H9 (cell line): ENCODE data around the gene MED9. TPM values are rescaled to one million over a fixed set of nuclear protein-coding genes. Genes with fewer than 3 reads are reported as not detected.

Source experiments
- DNase-seq: peaks from one replicate; pipeline ENCODE4 v3.0.0-alpha.2; 2017
- H2AFZ ChIP-seq: one replicate; pipeline ENCODE4 v1.6.1; 2013; ENCODE audit warnings: mild to moderate bottlenecking, low read length, control low read depth, moderate library complexity
- H2AK5ac ChIP-seq: 2 replicates; pipeline ENCODE4 v1.6.1; 2013; ENCODE audit warnings: low read length, control low read depth, mixed read lengths; ENCODE audit not compliant: insufficient read length
- H2BK120ac ChIP-seq: one replicate; pipeline ENCODE4 v1.6.1; 2013; ENCODE audit warnings: low read depth, mild to moderate bottlenecking, low read length, control low read depth, inconsistent platforms; ENCODE audit not compliant: poor library complexity, severe bottlenecking
- H2BK12ac ChIP-seq: 2 replicates; pipeline ENCODE4 v1.6.1; 2013; ENCODE audit warnings: low read length, control low read depth, mixed read lengths, low read depth; ENCODE audit not compliant: insufficient read length
- H2BK15ac ChIP-seq: 2 replicates; pipeline ENCODE4 v1.6.1; 2013; ENCODE audit warnings: low read depth, low read length, control low read depth
- H2BK20ac ChIP-seq: one replicate; pipeline ENCODE4 v1.6.1; 2013; ENCODE audit warnings: low read depth, mild to moderate bottlenecking, low read length, control low read depth, inconsistent platforms; ENCODE audit not compliant: poor library complexity, severe bottlenecking
- H2BK5ac ChIP-seq: 2 replicates; pipeline ENCODE4 v1.6.1; 2013; ENCODE audit warnings: low read length, control low read depth, mixed read lengths; ENCODE audit not compliant: insufficient read length
- H3K14ac ChIP-seq: 2 replicates; pipeline ENCODE4 v1.6.1; 2013; ENCODE audit warnings: low read length, control low read depth; ENCODE audit not compliant: insufficient read depth
- H3K18ac ChIP-seq: 2 replicates; pipeline ENCODE4 v1.6.1; 2013; ENCODE audit warnings: low read depth, mild to moderate bottlenecking, mixed read lengths, low read length, control low read depth; ENCODE audit not compliant: insufficient read length
- H3K23ac ChIP-seq: 2 replicates; pipeline ENCODE4 v1.6.1; 2013; ENCODE audit warnings: low read length, control low read depth, mixed read lengths, low read depth; ENCODE audit not compliant: insufficient read length
- H3K23me2 ChIP-seq: 2 replicates; pipeline ENCODE4 v1.6.1; 2013; ENCODE audit warnings: low read depth, mild to moderate bottlenecking, mixed read lengths, low read length, control low read depth; ENCODE audit not compliant: insufficient read length, poor library complexity, severe bottlenecking
- H3K27ac ChIP-seq: 2 replicates; pipeline ENCODE4 v1.5.1; 2013; ENCODE audit warnings: low read length, control low read depth, mixed read lengths, low read depth; ENCODE audit not compliant: insufficient read length
- H3K27me3 ChIP-seq: 2 replicates; pipeline ENCODE4 v1.6.1; 2013; ENCODE audit warnings: low read length, control low read depth, inconsistent platforms; ENCODE audit not compliant: insufficient read depth
- H3K4ac ChIP-seq: 2 replicates; pipeline ENCODE4 v1.6.1; 2013; ENCODE audit warnings: low read depth, mild to moderate bottlenecking, control low read depth, inconsistent platforms, low read length, moderate library complexity
- H3K4me1 ChIP-seq: 2 replicates; pipeline ENCODE4 v1.6.1; 2013; ENCODE audit warnings: low read length, control low read depth, inconsistent platforms; ENCODE audit not compliant: insufficient read depth
- H3K4me2 ChIP-seq: 2 replicates; pipeline ENCODE4 v1.6.1; 2013; ENCODE audit warnings: low read length, control low read depth, mixed read lengths; ENCODE audit not compliant: insufficient read length, insufficient read depth
- H3K56ac ChIP-seq: 2 replicates; pipeline ENCODE4 v1.6.1; 2013; ENCODE audit warnings: low read depth, mild to moderate bottlenecking, mixed read lengths, low read length, control low read depth; ENCODE audit not compliant: insufficient read length
- H3K79me1 ChIP-seq: 2 replicates; pipeline ENCODE4 v1.6.1; 2013; ENCODE audit warnings: low read depth, mild to moderate bottlenecking, moderate library complexity, low read length, control low read depth, inconsistent platforms; ENCODE audit not compliant: insufficient read depth, poor library complexity, severe bottlenecking
- H3K79me2 ChIP-seq: 2 replicates; pipeline ENCODE4 v1.6.1; 2013; ENCODE audit warnings: low read length, control low read depth, inconsistent platforms; ENCODE audit not compliant: insufficient read depth
- H3K9ac ChIP-seq: 2 replicates; pipeline ENCODE4 v1.6.1; 2013; ENCODE audit warnings: low read length, control low read depth, mixed read lengths; ENCODE audit not compliant: insufficient read length; ENCODE audit errors: extremely low read depth
- H3K9me3 ChIP-seq: one replicate; pipeline ENCODE4 v1.6.1; 2013; ENCODE audit warnings: low read depth, low read length, inconsistent platforms; ENCODE audit not compliant: control insufficient read depth
- H3T11ph ChIP-seq: one replicate; pipeline ENCODE4 v1.6.1; 2013; ENCODE audit warnings: mild to moderate bottlenecking, low read length, control low read depth, inconsistent platforms
- H4K20me1 ChIP-seq: one replicate; pipeline ENCODE4 v1.6.1; 2013; ENCODE audit not compliant: control insufficient read depth, insufficient read length, insufficient read depth
- H4K5ac ChIP-seq: 2 replicates; pipeline ENCODE4 v1.6.1; 2013; ENCODE audit warnings: low read depth, mild to moderate bottlenecking, mixed read lengths, low read length, control low read depth; ENCODE audit not compliant: insufficient read length
- H4K8ac ChIP-seq: replicated peaks from 2 replicates; pipeline ENCODE4 v1.6.1; 2013; ENCODE audit warnings: low read length, control low read depth, mixed read lengths, low read depth; ENCODE audit not compliant: insufficient read length
- H4K91ac ChIP-seq: 2 replicates; pipeline ENCODE4 v1.6.1; 2013; ENCODE audit warnings: low read depth, mild to moderate bottlenecking, moderate library complexity, mixed read lengths, low read length, control low read depth; ENCODE audit not compliant: insufficient read length
- H3K27ac Mint-ChIP-seq, 3 experiments: 2 replicates in 2 of 3; 3 replicates in 1 of 3; pipeline ENCODE4 v1.8.0; 2020 to 2021; ENCODE audit warnings: mixed read lengths in 3 of 3, mild to moderate bottlenecking in 1 of 3, moderate library complexity in 1 of 3
- H3K27me3 Mint-ChIP-seq: 2 replicates; pipeline ENCODE4 v1.8.0; 2021; ENCODE audit warnings: low read depth, mild to moderate bottlenecking, moderate library complexity, mixed read lengths
- H3K36me3 Mint-ChIP-seq, 3 experiments: 2 replicates in 2 of 3; 3 replicates in 1 of 3; pipeline ENCODE4 v1.8.0; 2020 to 2021; ENCODE audit warnings: low read depth in 3 of 3, mixed read lengths in 3 of 3; ENCODE audit not compliant: insufficient read depth in 1 of 3
- H3K4me1 Mint-ChIP-seq, 2 experiments: 2 replicates each; pipeline ENCODE4 v1.8.0; 2020; ENCODE audit warnings: mixed read lengths in 2 of 2
- H3K4me3 Mint-ChIP-seq, 2 experiments: 2 replicates in 1 of 2; 3 replicates in 1 of 2; pipeline ENCODE4 v1.8.0; 2020 to 2021; ENCODE audit warnings: mild to moderate bottlenecking in 2 of 2, mixed read lengths in 2 of 2, moderate library complexity in 1 of 2
- H3K9me3 Mint-ChIP-seq, 2 experiments: 2 replicates in 1 of 2; 3 replicates in 1 of 2; pipeline ENCODE4 v1.8.0; 2020; ENCODE audit warnings: mild to moderate bottlenecking in 2 of 2, mixed read lengths in 2 of 2, moderate library complexity in 1 of 2
- CTCF ChIP-seq: fragments of 200-600 bp; sonication (generic); conservative IDR thresholded peaks from 3 replicates; pipeline ENCODE4 v1.8.0; 2021; ENCODE audit warnings: antibody characterized with exemption, mild to moderate bottlenecking
- WGBS: extraction: QIAGEN DNeasy Blood & Tissue Kit; methylation state at CpG from one replicate; pipeline ENCODE4 v1.1.7; 2013; ENCODE audit warnings: missing lambda C conversion rate, low lambda C conversion rate, mixed read lengths; ENCODE audit not compliant: insufficient read length; ENCODE audit errors: extremely low coverage; 5-methylcytosine and 5-hydroxymethylcytosine counted together
- total RNA-seq: library from RNA; stranded (reverse); gene quantifications from 2 replicates; pipeline ENCODE4 v1.2.1, GENCODE V29; 2021

The MED9 gene
- total RNA-seq, 1 experiment from 2014 or later: 20.0 TPM

- Histone ChIP-seq H3K9ac (no peak overlapping the region), H3K9me3 (no peaks in the 10 kb centered on the region), H3K23ac (no peak overlapping the region), H2BK15ac (no peak overlapping the region), H3T11ph (no peak overlapping the region), H2AK5ac (no peak overlapping the region), H3K14ac (no peak overlapping the region), H2BK120ac (no peak overlapping the region), H2AFZ (no peak overlapping the region), H4K20me1 (no peaks in the 10 kb centered on the region), H3K56ac (no peak overlapping the region), H2BK12ac (no peak overlapping the region), H3K4me2 (no peak overlapping the region), H3K4me1 (peaks cover 3% of the 10 kb centered on the region; the same call in 1 of the 2 replicates), H3K79me2 (no peaks in the 10 kb centered on the region), H2BK5ac (no peak overlapping the region), H3K27me3 (peaks cover 8% of the 10 kb centered on the region; the same call in 1 of the 2 replicates), H3K23me2 (peaks cover 21% of the 10 kb centered on the region), H4K5ac (no peak overlapping the region), H3K27ac (no peak overlapping the region), H3K79me1 (no peaks in the 10 kb centered on the region), H2BK20ac (no peak overlapping the region), H3K4ac (no peak overlapping the region), H3K18ac (no peak overlapping the region), H4K8ac (no peak overlapping the region), H4K91ac (no peak overlapping the region)
- TF ChIP-seq CTCF: no peak
- no CpG with 5 or more reads among the region's 16 CpGs for WGBS
- DNase-seq: no peak
- Mint-ChIP-seq H3K27me3 (peaks cover 44% of the 10 kb centered on the region), H3K27ac (no peak overlapping the region), H3K4me1 (peaks cover 23% of the 10 kb centered on the region in 2 experiments), H3K9me3 (no peaks in the 10 kb centered on the region; a peak in 1 of 5 replicates), H3K4me3 (no peak overlapping the region), H3K36me3 (no peaks in the 10 kb centered on the region; a peak in 1 of 7 replicates)
Observed at GRCh38 chr17:17498606-17499301, 22.0 kb downstream of the MED9 start.
